Effector memory CD4-positive, alpha-beta T cell (primary cell): ENCODE measurements around the gene SNX21.
A peak's percentile ranks its signal among the peaks of the same experiment; 100 is the strongest.

Experiments used
- DNase-seq, 3 donors: peaks; one replicate each; pipeline ENCODE4 v3.0.0-alpha.2; 2020
- H3K27ac ChIP-seq: 2 replicates; pipeline ENCODE4 v1.7.0; 2013; ENCODE audit warnings: mild to moderate bottlenecking, low read length, moderate library complexity; ENCODE audit not compliant: insufficient read depth, poor library complexity, severe bottlenecking
- H3K27me3 ChIP-seq: replicated peaks from 2 replicates; pipeline ENCODE4 v1.7.0; 2013; ENCODE audit warnings: mild to moderate bottlenecking, low read length; ENCODE audit not compliant: insufficient read depth, control insufficient read depth, poor library complexity, severe bottlenecking
- H3K36me3 ChIP-seq: 2 replicates; pipeline ENCODE4 v1.7.0; 2013; ENCODE audit warnings: mild to moderate bottlenecking, low read length, moderate library complexity; ENCODE audit not compliant: control insufficient read depth, insufficient read depth
- H3K4me1 ChIP-seq: 2 replicates; pipeline ENCODE4 v1.7.0; 2013; ENCODE audit warnings: low read length, mild to moderate bottlenecking; ENCODE audit not compliant: control insufficient read depth, insufficient read depth, poor library complexity, severe bottlenecking
- H3K4me3 ChIP-seq: 2 replicates; pipeline ENCODE4 v1.7.0; 2013; ENCODE audit warnings: low read length, low read depth, mild to moderate bottlenecking; ENCODE audit not compliant: insufficient read depth, poor library complexity, severe bottlenecking
- H3K9me3 ChIP-seq: 2 replicates; pipeline ENCODE4 v1.7.0; 2013; ENCODE audit warnings: mild to moderate bottlenecking, low read length, moderate library complexity; ENCODE audit not compliant: control insufficient read depth

Gene SNX21

GRCh38 chr20:45850238-45850637 lies 16.6 kb downstream of the SNX21 start:
- peaks cover 26% of the 10 kb centered on the region for H3K36me3 ChIP-seq
- peaks cover 4% of the 10 kb centered on the region for H3K4me1 ChIP-seq
- no peak overlapping the region for H3K4me3 ChIP-seq
- H3K27me3 ChIP-seq = no peaks in the 10 kb centered on the region
- DNase-seq = no peak
- H3K27ac ChIP-seq = no peak overlapping the region
- H3K9me3 ChIP-seq = no peaks in the 10 kb centered on the region

- H3K27me3 ChIP-seq = no peaks in the 10 kb centered on the region
- H3K27ac ChIP-seq = no peak overlapping the region
- no peak overlapping the region for H3K4me3 ChIP-seq
- H3K9me3 ChIP-seq = no peaks in the 10 kb centered on the region
- peaks cover 19% of the 10 kb centered on the region for H3K36me3 ChIP-seq
- peaks cover 7% of the 10 kb centered on the region for H3K4me1 ChIP-seq
- no peak for DNase-seq
Measured at GRCh38 chr20:45850926-45851325, 17.3 kb downstream of the SNX21 start.

- Histone ChIP-seq H3K4me1 (peaks cover 11% of the 10 kb centered on the region), H3K9me3 (no peaks in the 10 kb centered on the region), H3K4me3 (no peak overlapping the region), H3K27ac (no peak overlapping the region), H3K27me3 (no peaks in the 10 kb centered on the region), H3K36me3 (peaks cover 13% of the 10 kb centered on the region)
- no peak for DNase-seq
Measured at GRCh38 chr20:45851501-45851900, 17.9 kb downstream of the SNX21 start.

- no peak for DNase-seq
- Histone ChIP-seq H3K36me3 (peaks cover 12% of the 10 kb centered on the region), H3K27me3 (no peaks in the 10 kb centered on the region), H3K27ac (no peak overlapping the region), H3K4me3 (no peak overlapping the region), H3K9me3 (no peaks in the 10 kb centered on the region), H3K4me1 (peaks cover 11% of the 10 kb centered on the region)
Measured at GRCh38 chr20:45852326-45852725, 18.7 kb downstream of the SNX21 start.

GRCh38 chr20:45853484-45853883 lies 19.9 kb downstream of the SNX21 start:
- no peak for DNase-seq
- H3K27ac ChIP-seq = no peak overlapping the region
- H3K4me1 ChIP-seq = peaks cover 11% of the 10 kb centered on the region
- no peaks in the 10 kb centered on the region for H3K9me3 ChIP-seq
- no peak overlapping the region for H3K4me3 ChIP-seq
- no peaks in the 10 kb centered on the region for H3K27me3 ChIP-seq
- H3K36me3 ChIP-seq = peaks cover 7% of the 10 kb centered on the region

- Histone ChIP-seq H3K36me3 (no peaks in the 10 kb centered on the region), H3K27ac (peak within 1 kb of the TSS; percentile 84), H3K9me3 (no peaks in the 10 kb centered on the region), H3K27me3 (no peaks in the 10 kb centered on the region), H3K4me3 (peak within 1 kb of the TSS; percentile 89), H3K4me1 (peaks cover 11% of the 10 kb centered on the region)
- DNase-seq = peak; percentile 84 to 93 (median 90)
Measured at GRCh38 chr20:45857114-45857881, 23.7 kb downstream of the SNX21 start, which contains the start of the genes ACOT8 and ZSWIM3. Gene ACOT8 (minus strand): TSS chr20:45857392. CDS start chr20:45857315, 77 bp downstream. Gene ZSWIM3 (plus strand): TSS chr20:45857614. CDS start chr20:45857826, 212 bp downstream.

- Histone ChIP-seq H3K4me3 (peak overlapping the region; percentile 89), H3K27ac (peak overlapping the region; percentile 84), H3K27me3 (no peaks in the 10 kb centered on the region), H3K36me3 (no peaks in the 10 kb centered on the region), H3K9me3 (no peaks in the 10 kb centered on the region), H3K4me1 (peaks cover 11% of the 10 kb centered on the region)
- no peak for DNase-seq
Measured at GRCh38 chr20:45857882-45858216, 24.2 kb downstream of the SNX21 start.

GRCh38 chr20:45859916-45860315 lies 26.3 kb downstream of the SNX21 start:
- Histone ChIP-seq H3K27me3 (no peaks in the 10 kb centered on the region), H3K36me3 (no peaks in the 10 kb centered on the region), H3K4me3 (no peak overlapping the region), H3K27ac (no peak overlapping the region), H3K9me3 (no peaks in the 10 kb centered on the region), H3K4me1 (peaks cover 10% of the 10 kb centered on the region)
- no peak for DNase-seq

- Histone ChIP-seq H3K4me1 (peaks cover 6% of the 10 kb centered on the region), H3K27me3 (no peaks in the 10 kb centered on the region), H3K4me3 (no peak overlapping the region), H3K36me3 (no peaks in the 10 kb centered on the region), H3K9me3 (no peaks in the 10 kb centered on the region), H3K27ac (no peak overlapping the region)
- no peak for DNase-seq
Measured at GRCh38 chr20:45860560-45861220, 27.1 kb downstream of the SNX21 start.
